ENCODE data around the gene PRR30. TPM values are rescaled to one million over a fixed set of nuclear protein-coding genes. Genes with fewer than 3 reads are reported as not detected.

PRR30 gene
- total RNA-seq, 3 donors from 2014 or later (not counting 1 experiment from before 2014, with no cell fraction given) = not detected

DNA sequence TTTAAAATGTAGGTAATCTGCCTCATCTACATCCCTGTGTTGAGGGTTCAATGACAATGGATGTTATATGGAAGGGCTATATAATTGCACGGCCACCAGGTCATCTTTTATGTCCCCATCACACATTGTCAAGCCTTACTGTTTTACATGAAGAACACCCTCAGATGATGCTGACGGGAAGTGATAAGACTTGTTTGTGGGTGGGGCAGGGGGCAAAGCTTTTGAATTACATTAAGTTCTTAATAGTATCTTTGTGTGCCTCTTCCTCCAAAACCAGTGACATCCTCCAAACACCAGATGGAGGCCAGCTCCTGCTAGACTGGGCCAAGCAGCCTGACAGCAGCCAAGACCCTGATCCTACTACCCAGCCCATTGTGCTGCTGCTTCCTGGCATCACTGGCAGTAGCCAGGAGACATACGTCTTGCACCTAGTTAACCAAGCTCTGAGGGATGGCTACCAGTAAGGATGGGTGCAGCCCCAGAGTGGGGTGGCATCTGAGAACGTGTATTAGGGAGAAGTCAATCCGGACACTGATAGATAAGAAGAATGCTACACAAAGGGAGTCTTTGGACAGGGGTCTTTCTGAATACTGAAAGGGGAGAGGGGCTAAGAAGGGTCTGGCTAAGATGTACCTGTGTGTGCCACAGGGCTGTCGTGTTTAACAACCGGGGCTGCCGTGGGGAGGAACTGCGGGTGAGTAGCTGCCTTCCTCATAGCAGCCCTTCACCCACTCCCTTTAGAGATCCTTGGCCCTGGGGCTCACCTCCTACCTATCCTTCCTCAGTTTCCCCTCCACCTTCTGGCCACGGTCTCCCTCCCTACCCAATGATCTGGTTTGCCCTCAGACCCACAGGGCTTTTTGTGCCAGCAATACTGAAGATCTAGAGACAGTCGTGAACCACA, 10.3 kb downstream of the PRR30 start:
- H3K36me3 Mint-ChIP-seq = no peaks in the 10 kb centered on the region
- H3K27ac Mint-ChIP-seq = peak overlapping the region in 1 of 2 donors; percentile 74
- Histone ChIP-seq H3K4me1 (ENCODE audit: control insufficient read depth, insufficient read depth, low read length) (peaks cover 18% of the 10 kb centered on the region), H3K9me3 (ENCODE audit: control insufficient read depth, insufficient read depth, low read length) (no peaks in the 10 kb centered on the region), H3K27ac (ENCODE audit: low read length) (no peak overlapping the region), H3K36me3 (ENCODE audit: control insufficient read depth, insufficient read depth, low read length) (peaks cover 29% of the 10 kb centered on the region), H3K27me3 (ENCODE audit: control insufficient read depth, insufficient read depth, low read length) (no peaks in the 10 kb centered on the region), H3K4me3 (ENCODE audit: low read length) (no peak overlapping the region)
- intact Hi-C loops (cut with micrococcal nuclease) = no loop called here
- peaks cover 12 to 28% of the 10 kb centered on the region in 2 donors for H3K4me1 Mint-ChIP-seq
- no peaks in the 10 kb centered on the region for H3K27me3 Mint-ChIP-seq (ENCODE audit: low read depth in 2 of 2)
- H3K4me3 Mint-ChIP-seq = no peak overlapping the region
- DNase-seq (no peak), ATAC-seq (no peak)
- H3K9me3 Mint-ChIP-seq = no peaks in the 10 kb centered on the region
- TF ChIP-seq, protein P1, sequence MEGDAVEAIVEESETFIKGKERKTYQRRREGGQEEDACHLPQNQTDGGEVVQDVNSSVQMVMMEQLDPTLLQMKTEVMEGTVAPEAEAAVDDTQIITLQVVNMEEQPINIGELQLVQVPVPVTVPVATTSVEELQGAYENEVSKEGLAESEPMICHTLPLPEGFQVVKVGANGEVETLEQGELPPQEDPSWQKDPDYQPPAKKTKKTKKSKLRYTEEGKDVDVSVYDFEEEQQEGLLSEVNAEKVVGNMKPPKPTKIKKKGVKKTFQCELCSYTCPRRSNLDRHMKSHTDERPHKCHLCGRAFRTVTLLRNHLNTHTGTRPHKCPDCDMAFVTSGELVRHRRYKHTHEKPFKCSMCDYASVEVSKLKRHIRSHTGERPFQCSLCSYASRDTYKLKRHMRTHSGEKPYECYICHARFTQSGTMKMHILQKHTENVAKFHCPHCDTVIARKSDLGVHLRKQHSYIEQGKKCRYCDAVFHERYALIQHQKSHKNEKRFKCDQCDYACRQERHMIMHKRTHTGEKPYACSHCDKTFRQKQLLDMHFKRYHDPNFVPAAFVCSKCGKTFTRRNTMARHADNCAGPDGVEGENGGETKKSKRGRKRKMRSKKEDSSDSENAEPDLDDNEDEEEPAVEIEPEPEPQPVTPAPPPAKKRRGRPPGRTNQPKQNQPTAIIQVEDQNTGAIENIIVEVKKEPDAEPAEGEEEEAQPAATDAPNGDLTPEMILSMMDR (IDR thresholded peaks at IDR 0.05) = no peak
- WGBS (ENCODE audit: insufficient coverage) = 94% methylated on average over 9 of the region's 11 CpGs

- no peak overlapping the region for H3K4me3 Mint-ChIP-seq
- no peaks in the 10 kb centered on the region for H3K27me3 ChIP-seq (ENCODE audit: control insufficient read depth, insufficient read depth, low read length)
- peaks cover 29% of the 10 kb centered on the region for H3K36me3 ChIP-seq (ENCODE audit: control insufficient read depth, insufficient read depth, low read length)
- TF ChIP-seq, protein P1 (IDR thresholded peaks at IDR 0.05) = no peak
- no peak overlapping the region for H3K4me3 ChIP-seq (ENCODE audit: low read length)
- no peaks in the 10 kb centered on the region for H3K36me3 Mint-ChIP-seq
- no peak overlapping the region for H3K27ac ChIP-seq (ENCODE audit: low read length)
- no peaks in the 10 kb centered on the region for H3K9me3 ChIP-seq (ENCODE audit: control insufficient read depth, insufficient read depth, low read length)
- ATAC-seq = no peak
- no peak overlapping the region for H3K27ac Mint-ChIP-seq
- DNase-seq = no peak
- no peaks in the 10 kb centered on the region for H3K27me3 Mint-ChIP-seq (ENCODE audit: low read depth in 2 of 2)
- 93% methylated on average over 8 of the region's 9 CpGs for WGBS (ENCODE audit: insufficient coverage)
- intact Hi-C loops (cut with micrococcal nuclease) = no loop called here
- H3K4me1 ChIP-seq (ENCODE audit: control insufficient read depth, insufficient read depth, low read length) = peaks cover 16% of the 10 kb centered on the region
- H3K4me1 Mint-ChIP-seq = peaks cover 8 to 25% of the 10 kb centered on the region in 2 donors
- no peaks in the 10 kb centered on the region for H3K9me3 Mint-ChIP-seq
These were observed 11.1 kb downstream of the PRR30 start for GRCh38 chr2:27127883-27128667.

GRCh38 chr2:27126252-27126710, 12.9 kb downstream of the PRR30 start:
- ATAC-seq (no peak), DNase-seq (no peak)
- Mint-ChIP-seq H3K9me3 (no peaks in the 10 kb centered on the region), H3K4me1 (peaks cover 9 to 29% of the 10 kb centered on the region in 2 donors), H3K4me3 (no peak overlapping the region), H3K36me3 (no peaks in the 10 kb centered on the region), H3K27me3 (ENCODE audit: low read depth in 2 of 2) (no peaks in the 10 kb centered on the region), H3K27ac (peak overlapping the region in 1 of 2 donors; percentile 15)
- TF ChIP-seq, protein P1 (IDR thresholded peaks at IDR 0.05) = no peak
- Histone ChIP-seq H3K9me3 (ENCODE audit: control insufficient read depth, insufficient read depth, low read length) (no peaks in the 10 kb centered on the region), H3K4me1 (ENCODE audit: control insufficient read depth, insufficient read depth, low read length) (peaks cover 15% of the 10 kb centered on the region), H3K36me3 (ENCODE audit: control insufficient read depth, insufficient read depth, low read length) (peaks cover 16% of the 10 kb centered on the region), H3K27me3 (ENCODE audit: control insufficient read depth, insufficient read depth, low read length) (no peaks in the 10 kb centered on the region), H3K27ac (ENCODE audit: low read length) (no peak overlapping the region), H3K4me3 (ENCODE audit: low read length) (no peak overlapping the region)
- 75% methylated on average over 5 of the region's 5 CpGs for WGBS (ENCODE audit: insufficient coverage)
- intact Hi-C loops (cut with micrococcal nuclease) = no loop called here
